Femur (tissue), 1 donor: ENCODE measurements around the gene DNAJB9.

Experiments used
- DNase-seq: peaks from one replicate; pipeline ENCODE4 v3.0.0-alpha.2; 2017

The DNAJB9 gene

DNA sequence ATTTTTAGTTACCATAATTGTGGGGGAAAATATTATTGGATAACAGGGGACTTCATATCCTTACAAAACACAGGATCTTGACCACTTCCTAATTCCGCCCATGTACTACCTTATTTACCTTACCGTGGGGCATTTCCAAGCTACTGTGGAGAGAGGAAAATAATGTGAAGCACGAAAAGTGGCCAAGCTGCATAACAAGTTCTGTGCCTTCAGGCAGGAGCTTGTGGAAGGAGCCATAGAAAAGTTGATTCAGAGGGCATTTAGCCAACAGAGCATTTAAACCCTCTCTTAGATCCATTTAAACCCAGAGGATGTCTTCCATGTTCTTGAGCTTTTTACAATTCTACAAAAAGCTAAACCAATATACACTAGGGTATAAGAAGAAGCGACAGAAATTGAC lies 41.6 kb downstream of the DNAJB9 start:
- no peak for DNase-seq

DNA sequence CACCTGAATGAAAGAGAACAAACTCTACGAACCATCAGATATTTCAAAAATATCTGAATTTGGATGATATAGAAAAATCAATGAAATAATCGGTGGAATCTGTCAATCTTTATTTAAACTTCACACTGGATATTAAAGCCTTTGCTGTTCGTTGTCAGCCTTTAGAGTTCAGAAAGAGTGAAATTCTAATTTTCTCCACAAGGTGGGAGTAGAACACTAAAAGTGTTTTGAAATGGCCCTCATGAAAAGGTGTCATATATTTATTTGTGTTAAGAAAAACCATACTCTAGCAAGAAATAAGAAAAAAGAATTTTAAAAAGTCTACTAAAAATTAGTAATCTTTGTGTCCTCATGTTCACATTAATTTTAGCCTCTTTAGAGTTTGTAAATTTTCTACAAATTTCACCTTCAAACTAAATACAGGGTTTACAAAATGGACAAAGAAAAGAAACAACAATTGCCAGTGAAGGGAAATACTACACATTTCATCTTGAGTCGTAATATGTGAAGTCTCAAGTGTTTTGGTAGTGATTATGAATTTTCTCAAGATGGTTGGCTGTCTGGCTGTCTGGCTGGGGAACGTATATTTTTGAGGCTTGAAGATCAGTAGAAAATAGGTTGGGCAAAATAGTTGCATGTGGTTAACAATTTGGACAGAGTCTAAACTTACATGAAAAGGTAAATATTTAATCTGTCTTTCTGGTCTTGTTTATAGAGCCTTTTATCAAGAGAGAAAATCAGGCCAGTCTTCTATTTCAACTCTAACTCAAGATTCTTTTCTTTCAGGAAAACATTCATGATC lies 43.7 kb downstream of the DNAJB9 start:
- no peak for DNase-seq

DNA sequence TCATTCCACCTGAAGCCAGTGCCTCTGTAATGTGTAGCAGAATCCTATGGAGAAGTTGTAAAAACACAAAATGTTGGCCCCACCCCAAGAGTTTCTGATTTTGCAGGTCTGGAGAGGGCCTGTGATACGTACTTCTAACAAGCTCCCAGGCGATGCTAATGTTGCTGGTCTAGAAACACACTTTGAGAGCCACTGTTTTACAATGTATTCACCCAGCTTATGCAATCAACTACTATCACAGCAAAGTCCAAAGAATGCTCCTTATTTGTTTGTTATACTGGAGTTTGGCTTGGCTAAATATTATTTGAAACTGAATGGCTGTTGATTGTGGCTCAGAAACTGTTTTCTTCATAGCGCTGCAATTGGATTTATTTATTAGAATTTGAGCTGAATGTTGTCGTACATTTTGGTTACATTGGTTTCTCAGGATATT lies 44.3 kb downstream of the DNAJB9 start:
- DNase-seq, result no peak

GRCh38 chr7:108614896-108615295 lies 45.2 kb downstream of the DNAJB9 start:
- DNase-seq, result no peak

- no peak for DNase-seq
Observed at GRCh38 chr7:108618056-108618455, 48.4 kb downstream of the DNAJB9 start.

DNA sequence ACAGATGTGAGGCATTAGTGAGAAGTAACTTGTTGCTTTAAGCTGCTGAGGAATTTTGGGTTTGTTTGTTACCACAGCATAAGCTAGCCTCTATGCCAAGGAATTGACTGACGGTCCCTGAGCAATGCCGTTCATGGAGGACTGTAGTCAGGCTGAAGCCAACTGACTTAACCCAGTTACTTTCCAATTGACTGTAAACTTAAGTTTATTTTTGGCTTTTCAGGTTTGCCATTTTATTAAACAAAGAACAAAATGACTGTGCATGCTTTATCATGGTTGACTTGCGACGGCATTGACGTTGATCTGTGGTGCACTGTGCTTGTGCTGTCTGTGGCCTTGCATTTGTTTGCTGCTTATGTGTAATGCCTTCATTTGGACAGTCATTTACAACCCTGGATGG lies 53.5 kb downstream of the DNAJB9 start:
- DNase-seq, result no peak
